CD4-positive, alpha-beta T cell treated with Interleukin-1 beta for 1 hour (primary cell): ENCODE data around the gene C2CD3.
"Not testable (repeated sequence)": the region's sequence is repeated elsewhere in the genome, so short reads cannot be mapped to it uniquely, and the experiment has no call there.

ENCODE experiments used
- DNase-seq, 2 donors: peaks; one replicate each; pipeline ENCODE4 v3.0.0-alpha.2; 2020 to 2022

C2CD3 gene

GRCh38 chr11:74154620-74155281, 16.1 kb downstream of the C2CD3 start:
- no peak for DNase-seq

- DNase-seq: no peak
These were observed 17.6 kb downstream of the C2CD3 start for GRCh38 chr11:74153224-74153623.

- no peak for DNase-seq
These were observed 23.4 kb downstream of the C2CD3 start for GRCh38 chr11:74147199-74147929.

- no peak for DNase-seq
These were observed 26.2 kb downstream of the C2CD3 start for GRCh38 chr11:74144592-74144991.

GRCh38 chr11:74142624-74143023, 28.2 kb downstream of the C2CD3 start:
- no peak for DNase-seq

GRCh38 chr11:74141908-74142307, 28.9 kb downstream of the C2CD3 start:
- no peak for DNase-seq

GRCh38 chr11:74141241-74141695, 29.5 kb downstream of the C2CD3 start:
- DNase-seq: no peak

- DNase-seq: not testable (repeated sequence)
These were observed 30.8 kb downstream of the C2CD3 start for GRCh38 chr11:74139919-74140431.

GRCh38 chr11:74139151-74139918, 31.5 kb downstream of the C2CD3 start:
- DNase-seq: no peak

- no peak for DNase-seq
These were observed 32.2 kb downstream of the C2CD3 start for GRCh38 chr11:74138572-74138971.

- DNase-seq: no peak
These were observed 32.8 kb downstream of the C2CD3 start for GRCh38 chr11:74138021-74138420.

- no peak for DNase-seq
These were observed 35.5 kb downstream of the C2CD3 start for GRCh38 chr11:74135127-74135840.

- no peak for DNase-seq
These were observed 36.1 kb downstream of the C2CD3 start for GRCh38 chr11:74134661-74135060.

- no peak for DNase-seq
These were observed 37.4 kb downstream of the C2CD3 start for GRCh38 chr11:74133436-74133835.

GRCh38 chr11:74132833-74133232, 38.0 kb downstream of the C2CD3 start:
- DNase-seq: no peak

GRCh38 chr11:74129121-74129520, 41.7 kb downstream of the C2CD3 start:
- not testable (repeated sequence) for DNase-seq

- no peak for DNase-seq
These were observed 47.8 kb downstream of the C2CD3 start for GRCh38 chr11:74123008-74123448.

- DNase-seq: no peak
These were observed 49.0 kb downstream of the C2CD3 start for GRCh38 chr11:74121804-74122203.

- not testable (repeated sequence) for DNase-seq
These were observed 50.4 kb downstream of the C2CD3 start for GRCh38 chr11:74120260-74121035.

- DNase-seq: no peak
These were observed 54.1 kb downstream of the C2CD3 start for GRCh38 chr11:74116719-74117118.

- DNase-seq: no peak
These were observed 57.9 kb downstream of the C2CD3 start for GRCh38 chr11:74112877-74113276.

- DNase-seq: no peak
These were observed 64.7 kb downstream of the C2CD3 start for GRCh38 chr11:74106124-74106523.
